GM12878 (cell line): ENCODE data around the gene SEC63. TPM values are rescaled to one million over a fixed set of nuclear protein-coding genes. Genes with fewer than 3 reads are reported as not detected.

Experiments
- ATAC-seq: fragments of 200-7000 bp; cut with Tn5 transposase; 3 replicates; pipeline ENCODE4 v1.9.1; 2020; ENCODE audit warnings: mild to moderate bottlenecking, moderate library complexity
- BruUV-seq: library from RNA; stranded (reverse); fragments of 400-500 nt; replicated peaks from 2 replicates; lab custom pipeline; 2021; lab: Mats Ljungman, UMichigan
- CTCF ChIA-PET: fragments of 300-600 bp; sonication (Branson Sonifier 250); formaldehyde crosslinking; extraction: SDS; loops from one replicate; lab custom pipeline; 2021; ENCODE audit warnings: inconsistent platforms; lab: Yijun Ruan, JAX
- POLR2A ChIA-PET: fragments of 350-600 bp; formaldehyde crosslinking; extraction: SDS; loops from one replicate; lab custom pipeline; 2021; ENCODE audit warnings: inconsistent platforms; lab: Charles Lee
- RAD21 ChIA-PET: fragments of 300-600 bp; sonication (Branson Sonifier 250); formaldehyde crosslinking; loops from one replicate; lab custom pipeline; 2023; ENCODE audit warnings: antibody characterized with exemption; ENCODE audit not compliant: unreplicated experiment; lab: Charles Lee
- SMC1A ChIA-PET: fragments of 300-600 bp; sonication (Branson Sonifier 250); formaldehyde crosslinking; loops from one replicate; lab custom pipeline; 2023; ENCODE audit not compliant: unreplicated experiment, uncharacterized antibody; lab: Charles Lee
- DNase-seq: peaks from one replicate; pipeline ENCODE4 v3.0.0-alpha.2; 2011; ENCODE audit warnings: low read depth, low spot score
- FAIRE-seq: peaks from 3 replicates; lab custom pipeline; 2011; peaks lifted over from hg19 to GRCh38; lab: Jason Lieb, UNC
- H2AFZ ChIP-seq: 2 replicates; pipeline ENCODE4 v1.6.0; 2011; ENCODE audit warnings: low read depth, low read length, control low read depth; ENCODE audit not compliant: control insufficient read depth
- H3K27ac ChIP-seq: 2 replicates; pipeline ENCODE4 v1.5.1; 2011; ENCODE audit warnings: control low read depth; ENCODE audit not compliant: control insufficient read depth, insufficient read depth
- H3K27me3 ChIP-seq, 2 experiments: replicated peaks in 1 of 2; 2 replicates each; pipeline versions ENCODE4 v1.6.0 to v1.6.1; 2011; ENCODE audit warnings: low read length in 1 of 2; ENCODE audit not compliant: control insufficient read depth in 2 of 2, insufficient read depth in 2 of 2
- H3K36me3 ChIP-seq, 2 experiments: 2 replicates each; pipeline ENCODE4 v1.5.1; 2011; ENCODE audit warnings: low read length in 1 of 2; ENCODE audit not compliant: control insufficient read depth in 2 of 2, insufficient read depth in 2 of 2
- H3K4me1 ChIP-seq: 2 replicates; pipeline ENCODE4 v1.6.1; 2011; ENCODE audit warnings: mild to moderate bottlenecking, low read length, moderate library complexity, mixed read lengths; ENCODE audit not compliant: control insufficient read depth, insufficient read depth
- H3K4me2 ChIP-seq: 2 replicates; pipeline ENCODE4 v1.6.0; 2011; ENCODE audit warnings: control low read depth; ENCODE audit not compliant: control insufficient read depth, insufficient read depth
- H3K4me3 ChIP-seq: fragments of 200-600 bp; sonication (generic); 2 replicates; pipeline ENCODE4 v1.5.1; 2016
- H3K79me2 ChIP-seq: 2 replicates; pipeline ENCODE4 v1.6.0; 2011; ENCODE audit warnings: low read length; ENCODE audit not compliant: control insufficient read depth, insufficient read depth
- H3K9ac ChIP-seq: 2 replicates; pipeline ENCODE4 v1.8.0; 2011; ENCODE audit warnings: low read length, control low read depth, mixed read lengths; ENCODE audit not compliant: control insufficient read depth, insufficient read depth
- H3K9me3 ChIP-seq: replicated peaks from 3 replicates; pipeline ENCODE4 v1.5.1; 2011; ENCODE audit warnings: mild to moderate bottlenecking, low read length; ENCODE audit not compliant: control insufficient read depth, insufficient read depth
- H4K20me1 ChIP-seq: 2 replicates; pipeline ENCODE4 v1.6.0; 2011; ENCODE audit not compliant: control insufficient read depth, insufficient read depth
- FOXK2 ChIP-seq: fragments of 450-650 bp; IDR thresholded peaks from 2 replicates; pipeline ENCODE4 v1.6.1; 2017; ENCODE audit warnings: mild to moderate bottlenecking, moderate library complexity
- IKZF1 ChIP-seq: fragments of 450-650 bp; conservative IDR thresholded peaks from 2 replicates; pipeline ENCODE4 v1.6.1; 2017; ENCODE audit warnings: antibody characterized with exemption, mild to moderate bottlenecking
- PAX8 ChIP-seq: fragments of 450-650 bp; IDR thresholded peaks from 2 replicates; pipeline ENCODE4 v1.6.1; 2017; ENCODE audit warnings: mild to moderate bottlenecking, moderate library complexity
- POLR2AphosphoS2 ChIP-seq: IDR thresholded peaks from 2 replicates; pipeline ENCODE4 v1.6.1; 2011; ENCODE audit warnings: low read depth, mild to moderate bottlenecking, low read length, improper control_type of control experiment, moderate library complexity
- TAF1 ChIP-seq: IDR thresholded peaks from 2 replicates; pipeline ENCODE4 v1.6.1; 2011; ENCODE audit warnings: mild to moderate bottlenecking, low read depth, low read length, borderline replicate concordance
- WGBS: methylation state at CpG from one replicate; pipeline ENCODE4 v1.1.6; 2016; ENCODE audit warnings: low lambda C conversion rate; ENCODE audit not compliant: insufficient replicate concordance, insufficient coverage; ENCODE audit errors: missing lambda C conversion rate; 5-methylcytosine and 5-hydroxymethylcytosine counted together
- in situ Hi-C: fragments of 300-500 bp; cut with MboI; formaldehyde crosslinking; loops from 9 replicates; pipeline ENCODE4 v1.14.3; 2018; ENCODE audit warnings: mixed read lengths
- intact Hi-C: fragments of 100-400 bp; cut with micrococcal nuclease; formaldehyde crosslinking; loops from one replicate; pipeline ENCODE4 v1.14.2; 2022; ENCODE audit not compliant: unreplicated experiment
- polyA plus RNA-seq, 11 experiments: library from polyadenylated mRNA; depleted of rRNA in 4 of 11; unstranded in 6 of 11; stranded (reverse) in 5 of 11; fragments of >200 nt; fragmentation: Nextera tagmentation in 4 of 11; fragmentation: Illumina TruSeq in 1 of 11; extraction: Ambion mirVana in 4 of 11; extraction: Trizol in 1 of 11; gene quantifications; 1 replicate in 1 of 11; 2 replicates in 10 of 11; pipeline versions ENCODE4 v1.2.1 to v1.2.3, GENCODE V29; 2011 to 2016; ENCODE audit warnings: inconsistent platforms in 2 of 11, missing spikeins in 2 of 11, low read depth in 1 of 11
- total RNA-seq, 4 experiments: library from RNA; depleted of rRNA in 3 of 4; stranded (reverse); fragments of >200 nt in 3 of 4; fragmentation: Illumina TruSeq in 1 of 4; extraction: Trizol in 1 of 4; gene quantifications; 2 replicates each; pipeline versions ENCODE4 v1.2.1 to v1.2.3, GENCODE V29; 2013 to 2021
- TF ChIP-seq, protein P1 (sequence below), 3 experiments: IDR thresholded peaks in 2 of 3; conservative IDR thresholded peaks in 1 of 3; 2 replicates each; pipeline ENCODE4 v1.5.1; 2011; ENCODE audit warnings: low read depth in 3 of 3, low read length in 3 of 3, mild to moderate bottlenecking in 3 of 3, control low read depth in 2 of 3, moderate library complexity in 2 of 3, inconsistent platforms in 1 of 3, mixed read lengths in 1 of 3; ENCODE audit not compliant: control insufficient read depth in 2 of 3, insufficient read depth in 1 of 3; ENCODE audit errors: extremely low read depth in 1 of 3

The SEC63 gene
- total and polyA plus RNA-seq, 10 of the 15 experiments (the other 5 are each of a cell fraction or from before 2014, with no cell fraction given), result 10.1 to 87.0 (median 34.3) TPM

GRCh38 chr6:107845777-107846176 is 112.2 kb downstream of the SEC63 start:
- ATAC-seq, result no peak
- ChIA-PET RAD21 (no interaction called here), SMC1A (interaction anchor here (1.0 kb wide), 1 partner anchor 28 kb away, joined by 3 read pairs; no protein-coding TSS in a partner anchor), CTCF (interaction anchor here (2.7 to 4.5 kb wide), 6 partner anchors 11 to 170 kb away, joined by 13 to 47 read pairs (median 23); no protein-coding TSS in a partner anchor), POLR2A (no interaction called here)
- no peak overlapping the region for H3K4me3 ChIP-seq
- no peak overlapping the region for H2AFZ ChIP-seq
- no peak overlapping the region for H3K27ac ChIP-seq
- H3K9me3 ChIP-seq, result no peaks in the 10 kb centered on the region
- intact Hi-C loops, result loop anchor here (10.0 kb wide), 1 partner anchor 141 kb away; no protein-coding TSS in a partner anchor
- TF ChIP-seq TAF1, result no peak
- no peak for DNase-seq
- no peaks in the 10 kb centered on the region for H3K36me3 ChIP-seq
- H3K79me2 ChIP-seq, result no peaks in the 10 kb centered on the region
- no peak for FAIRE-seq
- BruUV-seq, result no TSS peak
- no peak overlapping the region for H3K4me2 ChIP-seq
- no peaks in the 10 kb centered on the region for H3K4me1 ChIP-seq
- WGBS, result 33% methylated on average over 7 of the region's 7 CpGs
- no peaks in the 10 kb centered on the region for H4K20me1 ChIP-seq
- in situ Hi-C loops, result loop anchor here (5.0 kb wide), 1 partner anchor 173 kb away; no protein-coding TSS in a partner anchor
- H3K27me3 ChIP-seq, result peaks cover 1 to 3% of the 10 kb centered on the region in 2 experiments
- no peak overlapping the region for H3K9ac ChIP-seq

GRCh38 chr6:107843400-107843799 is 114.6 kb downstream of the SEC63 start:
- intact Hi-C loops, result loop anchor here (10.0 kb wide), 1 partner anchor 139 kb away; no protein-coding TSS in a partner anchor
- Histone ChIP-seq H4K20me1 (no peaks in the 10 kb centered on the region), H3K27me3 (peaks cover 1 to 3% of the 10 kb centered on the region in 2 experiments), H3K79me2 (no peaks in the 10 kb centered on the region), H3K36me3 (no peaks in the 10 kb centered on the region), H3K4me1 (no peaks in the 10 kb centered on the region), H3K9ac (no peak overlapping the region), H3K9me3 (no peaks in the 10 kb centered on the region), H2AFZ (no peak overlapping the region), H3K4me2 (no peak overlapping the region), H3K4me3 (no peak overlapping the region), H3K27ac (no peak overlapping the region)
- FAIRE-seq, result no peak
- WGBS, result 10% methylated on average over 4 of the region's 4 CpGs
- SMC1A ChIA-PET, result interaction anchor here (0.7 to 1.3 kb wide), 2 partner anchors 16 to 300 kb away, joined by 3 to 4 read pairs; no protein-coding TSS in a partner anchor
- ATAC-seq, result no peak
- POLR2A ChIA-PET, result no interaction called here
- CTCF ChIA-PET, result interaction anchor here (1.6 kb wide), 1 partner anchor 169 kb away, joined by 3 read pairs; no protein-coding TSS in a partner anchor
- no TSS peak for BruUV-seq
- TF ChIP-seq PAX8 (no peak), POLR2AphosphoS2 (no peak), FOXK2 (no peak), IKZF1 (0 out of 2 replicates have a peak, but pooled peaks have one; percentile 17)
- TF ChIP-seq, protein P1, sequence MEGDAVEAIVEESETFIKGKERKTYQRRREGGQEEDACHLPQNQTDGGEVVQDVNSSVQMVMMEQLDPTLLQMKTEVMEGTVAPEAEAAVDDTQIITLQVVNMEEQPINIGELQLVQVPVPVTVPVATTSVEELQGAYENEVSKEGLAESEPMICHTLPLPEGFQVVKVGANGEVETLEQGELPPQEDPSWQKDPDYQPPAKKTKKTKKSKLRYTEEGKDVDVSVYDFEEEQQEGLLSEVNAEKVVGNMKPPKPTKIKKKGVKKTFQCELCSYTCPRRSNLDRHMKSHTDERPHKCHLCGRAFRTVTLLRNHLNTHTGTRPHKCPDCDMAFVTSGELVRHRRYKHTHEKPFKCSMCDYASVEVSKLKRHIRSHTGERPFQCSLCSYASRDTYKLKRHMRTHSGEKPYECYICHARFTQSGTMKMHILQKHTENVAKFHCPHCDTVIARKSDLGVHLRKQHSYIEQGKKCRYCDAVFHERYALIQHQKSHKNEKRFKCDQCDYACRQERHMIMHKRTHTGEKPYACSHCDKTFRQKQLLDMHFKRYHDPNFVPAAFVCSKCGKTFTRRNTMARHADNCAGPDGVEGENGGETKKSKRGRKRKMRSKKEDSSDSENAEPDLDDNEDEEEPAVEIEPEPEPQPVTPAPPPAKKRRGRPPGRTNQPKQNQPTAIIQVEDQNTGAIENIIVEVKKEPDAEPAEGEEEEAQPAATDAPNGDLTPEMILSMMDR (IDR thresholded peaks at IDR 0.05 in 2 of 3, conservative IDR thresholded peaks at IDR 0.05 in 1 of 3; ENCODE audit: control insufficient read depth in 2 of 3, extremely low read depth in 1 of 3, insufficient read depth in 1 of 3, low read depth in 3 of 3, low read length in 3 of 3), result no peak
- in situ Hi-C loops, result no loop called here
- DNase-seq, result no peak
- RAD21 ChIA-PET, result no interaction called here
